Neural cell (in vitro differentiated cells): ENCODE measurements around the gene NEK2. TPM values are rescaled to one million over a fixed set of nuclear protein-coding genes. Genes with fewer than 3 reads are reported as not detected.

Source experiments
- H2AFZ ChIP-seq: fragments of 200-600, 300-800 bp; sonication (generic), shearing (Covaris generic); 2 replicates; pipeline ENCODE4 v1.6.0; 2014; ENCODE audit warnings: low read depth, mild to moderate bottlenecking, antibody characterized with exemption, low read length, moderate library complexity
- H3F3A ChIP-seq: fragments of 200-600 bp; shearing (Covaris generic); 2 replicates; pipeline ENCODE4 v1.6.1; 2016; ENCODE audit warnings: mild to moderate bottlenecking, moderate library complexity, mixed read lengths, antibody characterized with exemption, low read length; ENCODE audit not compliant: insufficient read depth, poor library complexity, severe bottlenecking
- H3K27ac ChIP-seq: fragments of 200-600, 300-800 bp; sonication (generic), shearing (Covaris generic); 2 replicates; pipeline ENCODE4 v1.5.1; 2014; ENCODE audit warnings: mild to moderate bottlenecking, low read length, moderate library complexity
- H3K27me3 ChIP-seq: fragments of 300-800, 200-600 bp; sonication (generic), shearing (Covaris generic); 2 replicates; pipeline ENCODE4 v1.6.0; 2014; ENCODE audit warnings: mild to moderate bottlenecking, low read depth, low read length, moderate library complexity; ENCODE audit not compliant: insufficient read depth
- H3K36me3 ChIP-seq: fragments of 300-800, 200-600 bp; sonication (generic), shearing (Covaris generic); 2 replicates; pipeline ENCODE4 v1.5.1; 2014; ENCODE audit warnings: mild to moderate bottlenecking, antibody characterized with exemption, low read length, moderate library complexity; ENCODE audit not compliant: insufficient read depth
- H3K4me2 ChIP-seq: fragments of 300-800, 200-600 bp; sonication (generic), shearing (Covaris generic); 2 replicates; pipeline ENCODE4 v1.6.0; 2014; ENCODE audit warnings: mild to moderate bottlenecking, low read length
- H3K4me3 ChIP-seq: fragments of 300-800, 200-600 bp; sonication (generic), shearing (Covaris generic); 2 replicates; pipeline ENCODE4 v1.5.1; 2014; ENCODE audit warnings: mild to moderate bottlenecking, low read length, moderate library complexity
- H3K79me2 ChIP-seq: fragments of 200-600 bp; shearing (Covaris generic); replicated peaks from 2 replicates; pipeline ENCODE4 v1.6.0; 2014; ENCODE audit warnings: mild to moderate bottlenecking, low read length, moderate library complexity; ENCODE audit not compliant: insufficient read depth
- H3K9ac ChIP-seq: fragments of 300-800, 200-600 bp; sonication (generic), shearing (Covaris generic); 2 replicates; pipeline ENCODE4 v1.6.1; 2016; ENCODE audit warnings: mild to moderate bottlenecking, low read length, mixed read lengths
- H3K9me2 ChIP-seq: fragments of 200-600 bp; shearing (Covaris generic); 2 replicates; pipeline ENCODE4 v1.6.1; 2016; ENCODE audit warnings: mild to moderate bottlenecking, low read length, mixed read lengths; ENCODE audit not compliant: insufficient read depth
- H3K9me3 ChIP-seq: fragments of 200-600, 300-800 bp; sonication (generic), shearing (Covaris generic); 2 replicates; pipeline ENCODE4 v1.6.1; 2016; ENCODE audit warnings: mild to moderate bottlenecking, mixed run types, low read length, moderate library complexity, mixed read lengths
- H4K20me1 ChIP-seq: fragments of 200-600 bp; shearing (Covaris generic); 2 replicates; pipeline ENCODE4 v1.6.1; 2016; ENCODE audit warnings: mild to moderate bottlenecking, mixed run types; ENCODE audit not compliant: insufficient read depth
- CTCF ChIP-seq: fragments of 450-650 bp; IDR thresholded peaks from 2 replicates; pipeline ENCODE4 v1.5.1; 2014; ENCODE audit warnings: antibody characterized with exemption, mild to moderate bottlenecking, moderate library complexity; ENCODE audit not compliant: poor library complexity, severe bottlenecking
- EP300 ChIP-seq: fragments of 450-650 bp; conservative IDR thresholded peaks from 2 replicates; pipeline ENCODE4 v1.6.1; 2014; ENCODE audit warnings: antibody characterized with exemption, mild to moderate bottlenecking, moderate library complexity; ENCODE audit not compliant: poor library complexity, severe bottlenecking
- EZH2 ChIP-seq: fragments of 200-600, 300-800 bp; shearing (Covaris generic), sonication (generic); IDR thresholded peaks from 2 replicates; pipeline ENCODE4 v1.6.1; 2014; ENCODE audit warnings: antibody characterized with exemption, low read length, borderline replicate concordance, mild to moderate bottlenecking; ENCODE audit not compliant: insufficient read depth, poor library complexity, severe bottlenecking
- MXI1 ChIP-seq: fragments of 450-650 bp; conservative IDR thresholded peaks from 2 replicates; pipeline ENCODE4 v1.6.1; 2014; ENCODE audit warnings: antibody characterized with exemption, mild to moderate bottlenecking; ENCODE audit not compliant: poor library complexity, severe bottlenecking
- POLR2AphosphoS5 ChIP-seq: IDR thresholded peaks from 2 replicates; pipeline ENCODE4 v1.6.1; 2012
- RAD21 ChIP-seq: fragments of 450-650 bp; conservative IDR thresholded peaks from 2 replicates; pipeline ENCODE4 v1.6.1; 2014; ENCODE audit warnings: antibody characterized with exemption, mild to moderate bottlenecking, moderate library complexity
- REST ChIP-seq: IDR thresholded peaks from 2 replicates; pipeline ENCODE4 v1.6.1; 2012; ENCODE audit warnings: borderline replicate concordance
- SMC3 ChIP-seq: fragments of 450-650 bp; conservative IDR thresholded peaks from 2 replicates; pipeline ENCODE4 v1.6.1; 2014; ENCODE audit warnings: antibody characterized with exemption, mild to moderate bottlenecking, moderate library complexity; ENCODE audit not compliant: poor library complexity
- TAF1 ChIP-seq: IDR thresholded peaks from 2 replicates; pipeline ENCODE4 v1.6.1; 2012; ENCODE audit warnings: low read depth
- polyA plus RNA-seq: library from polyadenylated mRNA; depleted of rRNA; stranded (reverse); fragments of >200 nt; gene quantifications from 2 replicates; pipeline ENCODE4 v1.2.3, GENCODE V29; 2014

NEK2 gene
- polyA plus RNA-seq, 1 donor from 2014 or later, result 0.98 TPM

- Histone ChIP-seq H3K27ac (no peak overlapping the region), H3K4me3 (no peak overlapping the region), H3K4me2 (no peak overlapping the region), H3K9me2 (no peaks in the 10 kb centered on the region), H4K20me1 (no peaks in the 10 kb centered on the region), H3K9ac (no peak overlapping the region), H3K9me3 (no peaks in the 10 kb centered on the region), H3K79me2 (no peaks in the 10 kb centered on the region), H3K27me3 (no peaks in the 10 kb centered on the region), H2AFZ (no peak overlapping the region), H3K36me3 (no peaks in the 10 kb centered on the region), H3F3A (no peaks in the 10 kb centered on the region)
- TF ChIP-seq RAD21, result no peak
- no peak for TF ChIP-seq CTCF
- TF ChIP-seq SMC3, result no peak
- no peak for TF ChIP-seq EZH2
- no peak for TF ChIP-seq TAF1
- TF ChIP-seq POLR2AphosphoS5, result no peak
- TF ChIP-seq EP300, result no peak
- TF ChIP-seq MXI1, result no peak
- TF ChIP-seq REST, result no peak
Observed at GRCh38 chr1:211641942-211642341, 33.5 kb downstream of the NEK2 start.

GRCh38 chr1:211641044-211641800, 34.2 kb downstream of the NEK2 start:
- H3K9ac ChIP-seq, result no peak overlapping the region
- H3K9me3 ChIP-seq, result no peaks in the 10 kb centered on the region
- H3K4me2 ChIP-seq, result no peak overlapping the region
- H3K27ac ChIP-seq, result no peak overlapping the region
- H2AFZ ChIP-seq, result no peak overlapping the region
- no peaks in the 10 kb centered on the region for H3K79me2 ChIP-seq
- H3F3A ChIP-seq, result no peaks in the 10 kb centered on the region
- H3K36me3 ChIP-seq, result no peaks in the 10 kb centered on the region
- H3K9me2 ChIP-seq, result no peaks in the 10 kb centered on the region
- H4K20me1 ChIP-seq, result no peaks in the 10 kb centered on the region
- no peak overlapping the region for H3K4me3 ChIP-seq
- TF ChIP-seq EZH2 (no peak), TAF1 (no peak), POLR2AphosphoS5 (no peak), SMC3 (no peak), EP300 (no peak), MXI1 (no peak)
- H3K27me3 ChIP-seq, result no peaks in the 10 kb centered on the region
